Astrocyte (in vitro differentiated cells and primary cell): ENCODE measurements around the gene LACTB.

Experiments
- EZH2 ChIP-seq: IDR thresholded peaks from 2 replicates; pipeline ENCODE4 v1.6.1; 2012; ENCODE audit warnings: mild to moderate bottlenecking, low read length, inconsistent platforms; ENCODE audit not compliant: insufficient read depth
- TF ChIP-seq, protein P1 (sequence below): IDR thresholded peaks from 2 replicates; pipeline ENCODE4 v1.5.1; 2011; ENCODE audit warnings: low read depth, mild to moderate bottlenecking, inconsistent platforms, low read length, moderate library complexity; ENCODE audit not compliant: insufficient read depth

DNA sequence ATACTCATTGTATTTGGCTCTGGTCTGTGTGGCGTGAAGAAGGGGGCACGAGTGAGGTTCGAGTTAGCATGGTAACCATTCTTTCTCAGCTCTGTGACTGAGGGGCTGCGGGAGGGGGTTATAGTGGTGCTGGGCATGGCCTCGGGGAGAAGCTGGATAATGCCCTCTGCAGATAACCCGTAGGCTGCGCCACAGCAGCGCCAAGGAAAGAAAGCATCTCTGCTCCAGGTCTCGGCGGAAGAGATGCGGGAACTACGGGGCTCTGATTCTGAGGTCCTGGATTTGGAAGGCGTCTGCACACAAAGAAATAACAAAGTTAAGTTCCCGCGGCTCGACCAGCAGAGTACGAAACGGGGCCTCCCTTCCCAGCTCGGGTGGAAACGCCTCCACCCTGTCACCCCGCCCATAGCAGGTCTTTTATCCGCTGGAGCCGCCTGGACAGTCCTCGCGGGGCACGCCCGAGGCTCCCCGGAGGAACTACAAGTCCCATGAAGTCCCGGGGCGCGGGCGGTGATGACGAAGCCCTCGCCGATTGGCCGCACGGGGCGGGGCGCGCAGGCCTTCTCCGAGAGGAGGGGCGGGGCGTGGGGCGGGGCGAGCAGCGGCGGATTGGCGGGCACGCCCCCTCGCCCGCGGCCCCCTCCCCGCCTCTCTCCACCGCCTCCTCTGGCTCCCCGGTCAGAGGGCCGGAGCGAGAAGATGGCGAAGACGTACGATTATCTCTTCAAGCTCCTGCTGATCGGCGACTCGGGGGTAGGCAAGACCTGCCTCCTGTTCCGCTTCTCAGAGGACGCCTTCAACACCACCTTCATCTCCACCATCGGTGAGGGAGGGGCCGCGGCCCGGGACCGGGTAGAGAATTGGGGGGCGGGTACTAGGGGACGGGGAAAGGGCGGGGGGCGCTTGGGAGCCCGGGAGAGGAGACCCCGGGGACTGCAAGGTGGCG lies 67.5 kb downstream of the LACTB start, which contains the start of gene RAB8B:
- TF ChIP-seq, protein P1, sequence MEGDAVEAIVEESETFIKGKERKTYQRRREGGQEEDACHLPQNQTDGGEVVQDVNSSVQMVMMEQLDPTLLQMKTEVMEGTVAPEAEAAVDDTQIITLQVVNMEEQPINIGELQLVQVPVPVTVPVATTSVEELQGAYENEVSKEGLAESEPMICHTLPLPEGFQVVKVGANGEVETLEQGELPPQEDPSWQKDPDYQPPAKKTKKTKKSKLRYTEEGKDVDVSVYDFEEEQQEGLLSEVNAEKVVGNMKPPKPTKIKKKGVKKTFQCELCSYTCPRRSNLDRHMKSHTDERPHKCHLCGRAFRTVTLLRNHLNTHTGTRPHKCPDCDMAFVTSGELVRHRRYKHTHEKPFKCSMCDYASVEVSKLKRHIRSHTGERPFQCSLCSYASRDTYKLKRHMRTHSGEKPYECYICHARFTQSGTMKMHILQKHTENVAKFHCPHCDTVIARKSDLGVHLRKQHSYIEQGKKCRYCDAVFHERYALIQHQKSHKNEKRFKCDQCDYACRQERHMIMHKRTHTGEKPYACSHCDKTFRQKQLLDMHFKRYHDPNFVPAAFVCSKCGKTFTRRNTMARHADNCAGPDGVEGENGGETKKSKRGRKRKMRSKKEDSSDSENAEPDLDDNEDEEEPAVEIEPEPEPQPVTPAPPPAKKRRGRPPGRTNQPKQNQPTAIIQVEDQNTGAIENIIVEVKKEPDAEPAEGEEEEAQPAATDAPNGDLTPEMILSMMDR = no peak
- no peak for TF ChIP-seq EZH2
